IMR-90 (cell line): Measurements from ENCODE around the gene GALM.

Source experiments
- CEBPB ChIP-seq: IDR thresholded peaks from 2 replicates; pipeline ENCODE4 v1.6.1; 2012; ENCODE audit warnings: low read depth, low read length, improper control_type of control experiment
- CTCF ChIP-seq: conservative IDR thresholded peaks from 2 replicates; pipeline ENCODE4 v1.5.1; 2012; ENCODE audit warnings: mild to moderate bottlenecking, low read depth, low read length, improper control_type of control experiment
- ELK1 ChIP-seq: fragments of 150-350 bp; IDR thresholded peaks from 2 replicates; pipeline ENCODE4 v1.6.1; 2016; ENCODE audit warnings: low read depth, mild to moderate bottlenecking, low read length, moderate library complexity, borderline replicate concordance
- FOS ChIP-seq: fragments of 150-350 bp; IDR thresholded peaks from 2 replicates; pipeline ENCODE4 v1.6.1; 2016; ENCODE audit warnings: low read depth, low read length
- MAZ ChIP-seq: IDR thresholded peaks from 2 replicates; pipeline ENCODE4 v1.6.1; 2012; ENCODE audit warnings: low read depth, mild to moderate bottlenecking, low read length, improper control_type of control experiment, moderate library complexity, borderline replicate concordance
- MXI1 ChIP-seq: IDR thresholded peaks from 2 replicates; pipeline ENCODE4 v1.6.1; 2012; ENCODE audit warnings: low read depth, mild to moderate bottlenecking, low read length, moderate library complexity, borderline replicate concordance
- POLR2A ChIP-seq: IDR thresholded peaks from 2 replicates; pipeline ENCODE4 v1.6.1; 2012; ENCODE audit warnings: mild to moderate bottlenecking, low read depth, low read length
- RAD21 ChIP-seq: IDR thresholded peaks from 2 replicates; pipeline ENCODE4 v1.6.1; 2012; ENCODE audit warnings: low read length, improper control_type of control experiment
- RFX5 ChIP-seq: IDR thresholded peaks from 2 replicates; pipeline ENCODE4 v1.8.0; 2012; ENCODE audit warnings: low read depth, mild to moderate bottlenecking, low read length, moderate library complexity
- SMC3 ChIP-seq: fragments of 150-350 bp; IDR thresholded peaks from 2 replicates; pipeline ENCODE4 v1.6.1; 2016; ENCODE audit warnings: low read depth, mild to moderate bottlenecking, antibody characterized with exemption, low read length, moderate library complexity
- USF2 ChIP-seq: fragments of 150-350 bp; IDR thresholded peaks from 2 replicates; pipeline ENCODE4 v1.6.1; 2017; ENCODE audit warnings: mild to moderate bottlenecking, antibody characterized with exemption, low read length, low read depth

GRCh38 chr2:38745267-38745666 lies 79.4 kb downstream of the GALM start:
- TF ChIP-seq SMC3 (no peak), CTCF (no peak), POLR2A (no peak), MAZ (no peak), CEBPB (no peak), MXI1 (no peak), RFX5 (no peak), USF2 (no peak), ELK1 (no peak), RAD21 (no peak), FOS (no peak)
